Activated T-cell treated with anti-CD3 and anti-CD28 coated beads, Interleukin-2, amount 50 U/mL, for 4 hours (primary cell): ENCODE data around the gene PRM2. TPM values are rescaled to one million over a fixed set of nuclear protein-coding genes. Genes with fewer than 3 reads are reported as not detected.
A peak's percentile ranks its signal among the peaks of the same experiment; 100 is the strongest.

ENCODE experiments used
- ATAC-seq, 2 donors: fragments of 200-7000 bp; cut with Tn5 transposase; one replicate each; pipeline ENCODE4 v1.10.0; 2021
- DNase-seq: peaks from one replicate; pipeline ENCODE4 v3.0.0-alpha.2; 2020
- H3K27me3 Mint-ChIP-seq: one replicate; pipeline ENCODE4 v1.8.0; 2021; ENCODE audit warnings: low read depth, mixed read lengths
- H3K36me3 Mint-ChIP-seq: one replicate; pipeline ENCODE4 v1.8.0; 2022; ENCODE audit warnings: mixed read lengths; ENCODE audit not compliant: insufficient read depth
- H3K4me1 Mint-ChIP-seq: one replicate; pipeline ENCODE4 v1.8.0; 2021; ENCODE audit warnings: low read depth, mixed read lengths
- H3K4me3 Mint-ChIP-seq: one replicate; pipeline ENCODE4 v1.8.0; 2021; ENCODE audit warnings: mild to moderate bottlenecking, moderate library complexity, mixed read lengths
- H3K9me3 Mint-ChIP-seq: one replicate; pipeline ENCODE4 v1.8.0; 2021; ENCODE audit warnings: mixed read lengths
- total RNA-seq, 3 donors: library from RNA; stranded (reverse); gene quantifications; one replicate each; pipeline ENCODE4 v1.2.1, GENCODE V29; 2021

The PRM2 gene
- total RNA-seq, 3 donors from 2014 or later, result not detected

DNA sequence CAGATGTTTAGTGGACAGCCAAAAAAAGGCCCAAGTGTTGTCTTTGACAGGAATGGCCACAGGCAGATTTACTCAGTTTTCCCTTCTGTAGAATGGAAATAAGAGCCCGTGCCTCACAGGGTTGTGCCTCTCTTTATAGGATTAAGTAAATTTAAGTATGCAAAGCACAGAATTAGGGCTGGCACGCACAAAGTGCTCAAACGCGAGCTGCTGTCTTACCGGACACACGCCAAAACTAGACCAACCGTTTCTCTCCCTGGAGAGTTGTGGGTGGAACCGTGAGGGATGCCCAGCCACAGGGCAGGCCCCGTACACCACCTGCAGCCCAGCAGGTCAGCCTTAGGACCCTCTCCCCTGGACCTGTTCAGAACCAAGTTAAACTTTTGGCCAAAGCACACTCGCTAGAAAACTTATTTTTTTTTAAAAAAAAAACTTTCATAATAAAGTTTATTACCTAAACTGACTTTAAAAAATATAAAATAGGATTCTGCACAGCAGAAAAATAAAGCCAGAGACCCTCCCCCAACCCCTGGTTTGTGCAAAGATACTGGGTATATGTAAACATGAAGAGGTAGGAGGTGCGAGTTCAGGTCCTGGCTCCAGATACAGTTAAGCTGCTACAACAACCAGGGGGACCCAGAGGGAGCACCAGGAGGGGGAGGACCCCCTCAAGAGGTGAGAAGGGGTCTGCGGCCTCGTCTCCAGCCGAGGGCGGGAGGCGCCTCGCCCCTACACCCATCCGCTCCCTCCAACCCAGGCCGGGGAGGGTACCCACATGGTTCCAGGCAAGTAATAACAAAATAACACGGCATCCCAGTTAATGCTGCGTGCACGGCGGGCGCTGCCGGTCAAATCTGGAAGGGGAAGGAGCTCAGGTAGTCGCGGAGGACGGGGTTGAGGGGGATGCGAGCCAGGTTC lies 22.0 kb downstream of the PRM2 start:
- Mint-ChIP-seq H3K9me3 (no peaks in the 10 kb centered on the region), H3K4me1 (peaks cover 52% of the 10 kb centered on the region), H3K27me3 (no peaks in the 10 kb centered on the region), H3K36me3 (peaks cover 28% of the 10 kb centered on the region), H3K4me3 (peak overlapping the region; percentile 94)
- no peak for DNase-seq
- ATAC-seq, result no peak

- Mint-ChIP-seq H3K4me1 (peaks cover 43% of the 10 kb centered on the region), H3K9me3 (no peaks in the 10 kb centered on the region), H3K36me3 (peaks cover 28% of the 10 kb centered on the region), H3K4me3 (peak overlapping the region; percentile 94), H3K27me3 (no peaks in the 10 kb centered on the region)
- DNase-seq, result peak; percentile 43
- peak; percentile 6 to 12 for ATAC-seq
Observed at GRCh38 chr16:11253009-11253994, 23.0 kb downstream of the PRM2 start.

GRCh38 chr16:11252482-11252931 lies 23.8 kb downstream of the PRM2 start:
- no peaks in the 10 kb centered on the region for H3K27me3 Mint-ChIP-seq
- H3K4me1 Mint-ChIP-seq, result peaks cover 37% of the 10 kb centered on the region
- no peak for ATAC-seq
- DNase-seq, result no peak
- H3K36me3 Mint-ChIP-seq, result peaks cover 28% of the 10 kb centered on the region
- peak overlapping the region; percentile 94 for H3K4me3 Mint-ChIP-seq
- H3K9me3 Mint-ChIP-seq, result no peaks in the 10 kb centered on the region

- Mint-ChIP-seq H3K4me3 (peak overlapping the region; percentile 94), H3K4me1 (peaks cover 33% of the 10 kb centered on the region), H3K36me3 (peaks cover 28% of the 10 kb centered on the region), H3K9me3 (no peaks in the 10 kb centered on the region), H3K27me3 (no peaks in the 10 kb centered on the region)
- peak; percentile 29 to 34 for ATAC-seq
- DNase-seq, result peak; percentile 82
Observed at GRCh38 chr16:11251525-11252481, 24.5 kb downstream of the PRM2 start.

DNA sequence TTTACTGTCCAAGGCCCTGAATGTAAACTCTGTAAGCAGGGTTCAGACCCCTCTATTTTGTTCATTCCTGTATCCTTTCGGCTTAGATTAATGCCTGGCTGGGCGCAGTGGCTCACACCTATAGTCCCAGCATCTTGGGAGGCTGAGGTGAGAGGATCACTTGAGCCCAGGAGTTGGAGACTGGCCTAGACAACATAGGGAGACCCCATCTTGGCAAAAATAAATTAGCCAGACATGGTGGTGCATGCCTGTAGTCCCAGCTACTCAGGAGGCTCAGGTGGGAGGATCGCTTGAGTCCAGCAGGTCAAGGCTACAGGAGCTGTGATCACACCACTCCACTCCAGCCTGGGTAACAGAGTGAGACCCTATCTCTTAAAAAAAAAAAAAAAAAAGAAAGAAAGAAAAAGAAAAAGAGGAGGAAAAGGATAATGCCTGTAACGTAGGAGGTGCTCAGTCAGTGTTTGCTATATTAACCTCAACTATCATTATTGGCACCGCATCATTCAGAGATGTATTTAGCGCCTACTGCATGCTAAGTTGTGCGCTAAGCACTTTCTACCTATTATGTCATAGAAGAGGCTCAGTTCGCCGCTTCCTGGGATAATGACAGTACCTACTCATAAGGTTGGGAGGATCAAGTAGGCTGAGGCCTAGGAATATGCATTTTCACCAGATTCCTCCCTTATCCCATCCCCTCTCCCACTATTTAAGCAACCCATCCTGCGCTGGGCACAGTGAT lies 25.3 kb downstream of the PRM2 start:
- DNase-seq, result no peak
- H3K4me3 Mint-ChIP-seq, result peak overlapping the region; percentile 38
- H3K9me3 Mint-ChIP-seq, result no peaks in the 10 kb centered on the region
- H3K27me3 Mint-ChIP-seq, result no peaks in the 10 kb centered on the region
- no peak for ATAC-seq
- H3K36me3 Mint-ChIP-seq, result peaks cover 28% of the 10 kb centered on the region
- H3K4me1 Mint-ChIP-seq, result peaks cover 38% of the 10 kb centered on the region

- H3K9me3 Mint-ChIP-seq, result no peaks in the 10 kb centered on the region
- no peak for DNase-seq
- H3K4me3 Mint-ChIP-seq, result no peak overlapping the region
- ATAC-seq, result no peak
- peaks cover 40% of the 10 kb centered on the region for H3K4me1 Mint-ChIP-seq
- peaks cover 28% of the 10 kb centered on the region for H3K36me3 Mint-ChIP-seq
- no peaks in the 10 kb centered on the region for H3K27me3 Mint-ChIP-seq
Observed at GRCh38 chr16:11250091-11250785, 26.0 kb downstream of the PRM2 start.

- H3K36me3 Mint-ChIP-seq, result peaks cover 28% of the 10 kb centered on the region
- no peak for ATAC-seq
- DNase-seq, result no peak
- H3K4me3 Mint-ChIP-seq, result no peak overlapping the region
- no peaks in the 10 kb centered on the region for H3K9me3 Mint-ChIP-seq
- H3K27me3 Mint-ChIP-seq, result no peaks in the 10 kb centered on the region
- peaks cover 44% of the 10 kb centered on the region for H3K4me1 Mint-ChIP-seq
Observed at GRCh38 chr16:11249233-11250061, 26.8 kb downstream of the PRM2 start.

GRCh38 chr16:11248133-11248532 lies 28.1 kb downstream of the PRM2 start:
- Mint-ChIP-seq H3K36me3 (peaks cover 18% of the 10 kb centered on the region), H3K4me3 (no peak overlapping the region), H3K9me3 (no peaks in the 10 kb centered on the region), H3K4me1 (peaks cover 37% of the 10 kb centered on the region), H3K27me3 (no peaks in the 10 kb centered on the region)
- DNase-seq (no peak), ATAC-seq (no peak)

DNA sequence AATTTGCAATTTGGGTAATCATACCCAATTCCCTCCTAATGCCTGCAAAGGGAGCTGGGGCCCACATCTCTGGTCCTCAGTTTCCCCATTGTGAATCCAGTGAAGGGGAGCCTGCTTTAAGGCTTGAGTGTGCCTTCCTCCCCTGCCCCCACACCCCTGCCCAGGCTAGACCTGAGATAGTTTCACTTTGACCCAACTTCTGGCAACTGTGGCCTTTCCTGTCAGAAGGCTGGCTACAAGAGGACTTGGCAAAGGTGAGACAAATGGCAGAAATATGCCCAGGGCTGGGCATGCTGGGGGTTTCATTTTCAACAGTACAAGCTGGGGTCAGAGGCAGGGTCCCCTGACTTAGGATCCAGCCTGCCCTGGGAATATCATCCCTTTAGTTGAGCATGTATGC lies 30.3 kb downstream of the PRM2 start:
- no peaks in the 10 kb centered on the region for H3K27me3 Mint-ChIP-seq
- DNase-seq (no peak), ATAC-seq (no peak)
- peaks cover 21% of the 10 kb centered on the region for H3K4me1 Mint-ChIP-seq
- H3K36me3 Mint-ChIP-seq, result peaks cover 5% of the 10 kb centered on the region
- H3K4me3 Mint-ChIP-seq, result no peak overlapping the region
- H3K9me3 Mint-ChIP-seq, result no peaks in the 10 kb centered on the region

DNA sequence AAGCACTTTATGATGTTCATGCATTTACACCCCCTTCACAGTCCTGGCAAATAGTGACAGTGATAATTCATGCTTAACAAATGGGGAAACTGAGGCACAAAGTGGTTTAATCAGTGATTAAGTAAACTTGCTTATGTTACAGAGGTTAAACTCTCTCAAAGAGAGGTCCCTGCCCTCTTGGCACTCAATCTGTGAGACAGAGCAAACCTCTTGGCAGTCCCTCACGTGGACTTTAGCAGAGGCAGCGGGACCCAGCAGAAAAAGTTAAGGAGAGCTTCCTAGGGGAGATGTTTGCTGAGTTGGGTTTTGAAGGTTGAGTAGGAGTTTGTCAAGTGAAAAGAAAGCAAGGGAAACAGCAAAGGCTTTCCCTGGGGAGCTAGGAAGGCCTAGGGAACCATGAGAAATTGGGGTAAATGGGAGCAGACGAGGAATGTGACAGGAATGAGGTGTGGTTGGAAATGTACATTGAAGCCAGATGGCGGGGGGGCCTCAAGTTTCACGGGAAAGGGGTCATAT lies 31.0 kb downstream of the PRM2 start:
- Mint-ChIP-seq H3K27me3 (no peaks in the 10 kb centered on the region), H3K9me3 (no peaks in the 10 kb centered on the region), H3K4me1 (peaks cover 22% of the 10 kb centered on the region), H3K36me3 (peaks cover 2% of the 10 kb centered on the region), H3K4me3 (no peak overlapping the region)
- no peak for DNase-seq
- ATAC-seq, result no peak

GRCh38 chr16:11242658-11243057 lies 33.6 kb downstream of the PRM2 start:
- H3K4me1 Mint-ChIP-seq, result peaks cover 34% of the 10 kb centered on the region

More at GRCh38 chr16:11242658-11243057, 33.6 kb downstream of the PRM2 start:
- H3K4me3 Mint-ChIP-seq, result no peak overlapping the region
- H3K9me3 Mint-ChIP-seq, result no peaks in the 10 kb centered on the region
- no peak for DNase-seq
- no peak for ATAC-seq
- no peaks in the 10 kb centered on the region for H3K27me3 Mint-ChIP-seq
- H3K36me3 Mint-ChIP-seq, result no peaks in the 10 kb centered on the region
